Endothelial cell (in vitro differentiated cells): ENCODE measurements around the gene ACSF3. TPM values are rescaled to one million over a fixed set of nuclear protein-coding genes. Genes with fewer than 3 reads are reported as not detected.
"Not testable (repeated sequence)": the region's sequence is repeated elsewhere in the genome, so short reads cannot be mapped to it uniquely, and the experiment has no call there.

ENCODE experiments used
- DNase-seq: peaks from one replicate; pipeline ENCODE4 v3.0.0; 2021; ENCODE audit warnings: low spot score
- H3K27ac Mint-ChIP-seq: one replicate; pipeline ENCODE4 v1.8.0; 2021; ENCODE audit warnings: mixed read lengths, inconsistent platforms; ENCODE audit not compliant: unreplicated experiment
- H3K27me3 Mint-ChIP-seq: one replicate; pipeline ENCODE4 v1.8.0; 2021; ENCODE audit warnings: mild to moderate bottlenecking, moderate library complexity, mixed read lengths, inconsistent platforms; ENCODE audit not compliant: unreplicated experiment
- H3K36me3 Mint-ChIP-seq: one replicate; pipeline ENCODE4 v1.8.0; 2021; ENCODE audit warnings: mild to moderate bottlenecking, low read depth, mixed read lengths, inconsistent platforms; ENCODE audit not compliant: unreplicated experiment
- H3K4me1 Mint-ChIP-seq: one replicate; pipeline ENCODE4 v1.8.0; 2021; ENCODE audit warnings: mild to moderate bottlenecking, mixed read lengths, inconsistent platforms; ENCODE audit not compliant: unreplicated experiment
- H3K4me3 Mint-ChIP-seq: one replicate; pipeline ENCODE4 v1.8.0; 2021; ENCODE audit warnings: mild to moderate bottlenecking, mixed read lengths, inconsistent platforms; ENCODE audit not compliant: unreplicated experiment
- H3K9me3 Mint-ChIP-seq: one replicate; pipeline ENCODE4 v1.8.0; 2021; ENCODE audit warnings: mixed read lengths, inconsistent platforms; ENCODE audit not compliant: unreplicated experiment
- CTCF ChIP-seq: fragments of 200-600 bp; sonication (generic); IDR thresholded peaks from one replicate; pipeline ENCODE4 v1.5.0; 2021; ENCODE audit warnings: antibody characterized with exemption; ENCODE audit not compliant: unreplicated experiment
- total RNA-seq: library from RNA; stranded (reverse); fragmentation: NEBNext Ultra II Directional; extraction: Animal tissue kit (Norgen Biotek cat#: 25700); gene quantifications from one replicate; pipeline ENCODE4 v1.2.1, GENCODE V29; 2021; ENCODE audit not compliant: unreplicated experiment

Gene ACSF3
- total RNA-seq, 1 donor from 2014 or later, result 28.2 TPM

GRCh38 chr16:89189358-89190025, 95.8 kb downstream of the ACSF3 start:
- H3K4me1 Mint-ChIP-seq, result peaks cover 2% of the 10 kb centered on the region
- no peaks in the 10 kb centered on the region for H3K36me3 Mint-ChIP-seq
- no peak for TF ChIP-seq CTCF
- no peak overlapping the region for H3K4me3 Mint-ChIP-seq
- H3K27ac Mint-ChIP-seq, result no peak overlapping the region
- peak; percentile 6 for DNase-seq
- H3K9me3 Mint-ChIP-seq, result no peaks in the 10 kb centered on the region
- peaks cover 15% of the 10 kb centered on the region for H3K27me3 Mint-ChIP-seq

- Mint-ChIP-seq H3K4me3 (peak overlapping the region; percentile 21), H3K36me3 (no peaks in the 10 kb centered on the region), H3K9me3 (no peaks in the 10 kb centered on the region), H3K4me1 (no peaks in the 10 kb centered on the region), H3K27ac (peak overlapping the region; percentile 57), H3K27me3 (peaks cover 14% of the 10 kb centered on the region)
- DNase-seq, result peak; percentile 6
- no peak for TF ChIP-seq CTCF
These were observed 96.7 kb downstream of the ACSF3 start for GRCh38 chr16:89190150-89190958.

GRCh38 chr16:89191033-89191900, 97.6 kb downstream of the ACSF3 start:
- DNase-seq, result peak; percentile 6
- H3K27me3 Mint-ChIP-seq, result peaks cover 14% of the 10 kb centered on the region
- H3K9me3 Mint-ChIP-seq, result no peaks in the 10 kb centered on the region
- H3K4me1 Mint-ChIP-seq, result no peaks in the 10 kb centered on the region
- no peak for TF ChIP-seq CTCF
- H3K4me3 Mint-ChIP-seq, result peak overlapping the region; percentile 21
- peak overlapping the region; percentile 57 for H3K27ac Mint-ChIP-seq
- H3K36me3 Mint-ChIP-seq, result no peaks in the 10 kb centered on the region

GRCh38 chr16:89191901-89192185, 98.2 kb downstream of the ACSF3 start:
- H3K27ac Mint-ChIP-seq, result no peak overlapping the region
- TF ChIP-seq CTCF, result no peak
- H3K36me3 Mint-ChIP-seq, result no peaks in the 10 kb centered on the region
- no peak overlapping the region for H3K4me3 Mint-ChIP-seq
- DNase-seq, result peak; percentile 7
- H3K9me3 Mint-ChIP-seq, result no peaks in the 10 kb centered on the region
- H3K4me1 Mint-ChIP-seq, result no peaks in the 10 kb centered on the region
- peaks cover 14% of the 10 kb centered on the region for H3K27me3 Mint-ChIP-seq

GRCh38 chr16:89192186-89192955, 98.7 kb downstream of the ACSF3 start:
- H3K4me3 Mint-ChIP-seq, H3K36me3 Mint-ChIP-seq, DNase-seq, H3K4me1 Mint-ChIP-seq, H3K27ac Mint-ChIP-seq, H3K9me3 Mint-ChIP-seq: not testable (repeated sequence)
- H3K27me3 Mint-ChIP-seq, result peaks cover 14% of the 10 kb centered on the region
